ENCODE measurements around the gene CYB561D2. TPM values are rescaled to one million over a fixed set of nuclear protein-coding genes. Genes with fewer than 3 reads are reported as not detected.
A peak's percentile ranks its signal among the peaks of the same experiment; 100 is the strongest.
"Not testable (repeated sequence)": the region's sequence is repeated elsewhere in the genome, so short reads cannot be mapped to it uniquely, and the experiment has no call there.

CYB561D2 gene
- polyA plus RNA-seq, 1 donor (not counting 4 experiments of a cell fraction or from before 2014, with no cell fraction given): 12.3 TPM

- peaks cover 3% of the 10 kb centered on the region for H3K9me1 ChIP-seq (ENCODE audit: control insufficient read depth, extremely low read depth, insufficient read depth, low read length)
- FAIRE-seq: peak; percentile 13
- H3K36me3 ChIP-seq (ENCODE audit: control insufficient read depth in 2 of 2, extremely low read depth in 1 of 2, insufficient read depth in 2 of 2, low read length in 2 of 2): no peaks in the 10 kb centered on the region
- no peaks in the 10 kb centered on the region for H3K27me3 ChIP-seq (ENCODE audit: control insufficient read depth, extremely low read depth, insufficient read depth, low read length)
- peak within 1 kb of the TSS in 2 of 3 experiments; percentile 11 to 14 for H3K4me3 ChIP-seq (ENCODE audit: control insufficient read depth in 2 of 3, extremely low read depth in 1 of 3, insufficient read depth in 2 of 3, low read depth in 1 of 3, low read length in 3 of 3)
- no peaks in the 10 kb centered on the region for H4K20me1 ChIP-seq (ENCODE audit: control insufficient read depth, extremely low read depth, insufficient read depth, low read length)
- TF ChIP-seq CTCF (optimal IDR thresholded peaks at IDR 0.05 in 1 of 3, IDR thresholded peaks at IDR 0.05 in 1 of 3, conservative IDR thresholded peaks at IDR 0.05 in 1 of 3; ENCODE audit: extremely low read depth in 1 of 3, insufficient read depth in 2 of 3, low read length in 3 of 3) (peak in 2 of 3 experiments; percentile 12 to 26), EZH2 (IDR thresholded peaks at IDR 0.05; ENCODE audit: low read length) (no peak)
- peak within 1 kb of the TSS; percentile 37 for H3K4me2 ChIP-seq (ENCODE audit: control insufficient read depth, extremely low read depth, insufficient read depth, low read depth, low read length)
- no peak within 1 kb of the TSS for H2AFZ ChIP-seq (ENCODE audit: control insufficient read depth, low read length)
- H3K4me1 ChIP-seq (ENCODE audit: control insufficient read depth, extremely low read depth, insufficient read depth, low read length): peaks cover 36% of the 10 kb centered on the region
- peak within 1 kb of the TSS; percentile 60 for H3K27ac ChIP-seq (ENCODE audit: control insufficient read depth, insufficient read depth, low read length)
- H3K9me3 ChIP-seq (ENCODE audit: control insufficient read depth, low read depth, low read length): no peaks in the 10 kb centered on the region
- peaks cover 8% of the 10 kb centered on the region for H3K79me2 ChIP-seq (ENCODE audit: control insufficient read depth, insufficient read depth, low read length)
- dilution Hi-C loops (cut with MboI; ENCODE audit: extremely low pct_ligation_motif_present, low sequenced_read_pairs): no loop called here
- H3K9ac ChIP-seq (ENCODE audit: control insufficient read depth, extremely low read depth, insufficient read depth, low read length): peak within 1 kb of the TSS; percentile 41
- DNase-seq (ENCODE audit: low read depth, low spot score): no peak
Measured at GRCh38 chr3:50303013-50303815, 47.4 kb upstream of the CYB561D2 start, which contains the start of gene HYAL1. Gene HYAL1 (minus strand): TSS chr3:50303574. CDS start chr3:50302956, 618 bp downstream.

DNA sequence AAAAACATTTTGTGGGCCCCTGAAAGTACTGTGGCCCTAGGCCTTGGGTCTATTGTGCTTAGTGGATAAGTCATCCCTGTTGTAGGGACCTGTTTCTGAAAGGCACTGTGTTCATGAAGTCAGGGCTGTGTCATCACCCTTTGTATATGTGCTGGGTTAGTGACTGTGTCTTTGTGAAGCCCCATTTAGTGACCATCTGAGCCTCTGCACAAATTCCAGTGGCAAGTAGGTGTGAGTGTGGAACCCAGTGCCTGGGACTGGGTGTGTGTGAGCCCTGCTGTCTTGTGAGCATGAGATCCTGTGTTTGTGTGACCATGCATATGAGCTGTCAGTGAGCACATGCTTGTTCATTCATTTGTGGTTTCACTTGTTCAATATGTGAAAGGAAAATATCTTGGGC lies 46.1 kb upstream of the CYB561D2 start:
- DNase-seq (ENCODE audit: low read depth, low spot score): no peak
- Histone ChIP-seq H3K4me1 (ENCODE audit: control insufficient read depth, extremely low read depth, insufficient read depth, low read length) (peaks cover 33% of the 10 kb centered on the region), H3K4me3 (ENCODE audit: control insufficient read depth in 2 of 3, extremely low read depth in 1 of 3, insufficient read depth in 2 of 3, low read depth in 1 of 3, low read length in 3 of 3) (no peak overlapping the region), H3K4me2 (ENCODE audit: control insufficient read depth, extremely low read depth, insufficient read depth, low read depth, low read length) (no peak overlapping the region), H4K20me1 (ENCODE audit: control insufficient read depth, extremely low read depth, insufficient read depth, low read length) (no peaks in the 10 kb centered on the region), H3K9ac (ENCODE audit: control insufficient read depth, extremely low read depth, insufficient read depth, low read length) (peak overlapping the region; percentile 1), H3K9me1 (ENCODE audit: control insufficient read depth, extremely low read depth, insufficient read depth, low read length) (peaks cover 2% of the 10 kb centered on the region), H2AFZ (ENCODE audit: control insufficient read depth, low read length) (no peak overlapping the region), H3K36me3 (ENCODE audit: control insufficient read depth in 2 of 2, extremely low read depth in 1 of 2, insufficient read depth in 2 of 2, low read length in 2 of 2) (no peaks in the 10 kb centered on the region), H3K27me3 (ENCODE audit: control insufficient read depth, extremely low read depth, insufficient read depth, low read length) (no peaks in the 10 kb centered on the region), H3K27ac (ENCODE audit: control insufficient read depth, insufficient read depth, low read length) (peak overlapping the region; percentile 73), H3K79me2 (ENCODE audit: control insufficient read depth, insufficient read depth, low read length) (peaks cover 3% of the 10 kb centered on the region), H3K9me3 (ENCODE audit: control insufficient read depth, low read depth, low read length) (no peaks in the 10 kb centered on the region)
- TF ChIP-seq EZH2 (IDR thresholded peaks at IDR 0.05; ENCODE audit: low read length) (no peak), CTCF (optimal IDR thresholded peaks at IDR 0.05 in 1 of 3, IDR thresholded peaks at IDR 0.05 in 1 of 3, conservative IDR thresholded peaks at IDR 0.05 in 1 of 3; ENCODE audit: extremely low read depth in 1 of 3, insufficient read depth in 2 of 3, low read length in 3 of 3) (no peak)
- dilution Hi-C loops (cut with MboI; ENCODE audit: extremely low pct_ligation_motif_present, low sequenced_read_pairs): no loop called here
- FAIRE-seq: peak; percentile 79

DNA sequence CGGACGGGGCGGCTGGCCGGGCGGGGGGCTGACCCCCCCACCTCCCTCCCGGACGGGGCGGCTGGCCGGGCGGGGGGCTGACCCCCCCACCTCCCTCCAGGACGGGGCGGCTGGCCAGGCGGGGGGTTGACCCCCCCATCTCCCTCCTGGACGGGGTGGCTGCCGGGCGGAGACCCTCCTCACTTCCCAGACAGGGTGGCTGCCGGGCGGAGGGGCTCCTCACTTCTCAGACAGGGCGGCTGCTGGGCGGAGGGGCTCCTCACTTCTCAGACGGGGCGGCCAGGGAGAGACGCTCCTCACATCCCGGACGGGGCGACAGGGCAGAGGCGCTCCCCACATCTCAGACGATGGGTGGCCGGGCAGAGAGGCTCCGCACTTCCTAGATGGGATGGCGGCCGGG lies 38.6 kb upstream of the CYB561D2 start:
- H4K20me1 ChIP-seq (ENCODE audit: control insufficient read depth, extremely low read depth, insufficient read depth, low read length); H3K4me2 ChIP-seq (ENCODE audit: control insufficient read depth, extremely low read depth, insufficient read depth, low read depth, low read length); H2AFZ ChIP-seq (ENCODE audit: control insufficient read depth, low read length); H3K79me2 ChIP-seq (ENCODE audit: control insufficient read depth, insufficient read depth, low read length); H3K9me1 ChIP-seq (ENCODE audit: control insufficient read depth, extremely low read depth, insufficient read depth, low read length); dilution Hi-C loops (cut with MboI; ENCODE audit: extremely low pct_ligation_motif_present, low sequenced_read_pairs); FAIRE-seq; H3K9me3 ChIP-seq (ENCODE audit: control insufficient read depth, low read depth, low read length); H3K27ac ChIP-seq (ENCODE audit: control insufficient read depth, insufficient read depth, low read length); H3K27me3 ChIP-seq (ENCODE audit: control insufficient read depth, extremely low read depth, insufficient read depth, low read length); H3K36me3 ChIP-seq (ENCODE audit: control insufficient read depth in 2 of 2, extremely low read depth in 1 of 2, insufficient read depth in 2 of 2, low read length in 2 of 2); DNase-seq (ENCODE audit: low read depth, low spot score): not testable (repeated sequence)
- H3K4me3 ChIP-seq (ENCODE audit: control insufficient read depth in 2 of 3, extremely low read depth in 1 of 3, insufficient read depth in 2 of 3, low read depth in 1 of 3, low read length in 3 of 3): peak overlapping the region in 1 of 3 experiments; percentile 41
- H3K9ac ChIP-seq (ENCODE audit: control insufficient read depth, extremely low read depth, insufficient read depth, low read length): peak overlapping the region; percentile 56
- peaks cover 24% of the 10 kb centered on the region for H3K4me1 ChIP-seq (ENCODE audit: control insufficient read depth, extremely low read depth, insufficient read depth, low read length)
